SK-N-SH (cell line): ENCODE measurements around the gene RSU1. TPM values are rescaled to one million over a fixed set of nuclear protein-coding genes. Genes with fewer than 3 reads are reported as not detected.

Experiments used
- CTCF ChIA-PET: fragments of 300-600, 350-600 bp; formaldehyde crosslinking; extraction: SDS; loops from one replicate; lab custom pipeline; 2021; lab: Yijun Ruan, JAX
- POLR2A ChIA-PET: fragments of 350-600 bp; sonication (Branson Sonifier 250); formaldehyde crosslinking; extraction: SDS; loops from one replicate; lab custom pipeline; 2020; ENCODE audit warnings: antibody characterized with exemption, inconsistent platforms; lab: Yijun Ruan, JAX
- DNase-seq: peaks from one replicate; pipeline ENCODE4 v3.0.0; 2012
- H2AFZ ChIP-seq: fragments of 200-600 bp; sonication (generic); 2 replicates; pipeline ENCODE4 v1.8.1; 2016; ENCODE audit warnings: antibody characterized with exemption, mild to moderate bottlenecking, low read depth
- H3F3A ChIP-seq: fragments of 200-600 bp; sonication (generic); replicated peaks from 2 replicates; pipeline ENCODE3; 2016; ENCODE audit warnings: antibody characterized with exemption, mild to moderate bottlenecking; ENCODE audit not compliant: insufficient read depth
- H3K27ac ChIP-seq, 2 experiments: fragments of 200-500 bp in 1 of 2; fragments of 200-600 bp in 1 of 2; sonication (Bioruptor generic) in 1 of 2; sonication (generic), shearing (Covaris generic) in 1 of 2; 2 replicates each; pipeline versions ENCODE4 v1.5.1 to v1.6.1; 2014 to 2016; ENCODE audit warnings: low read depth in 2 of 2, inconsistent platforms in 1 of 2, low read length in 1 of 2, mild to moderate bottlenecking in 1 of 2, mixed read lengths in 1 of 2
- H3K27me3 ChIP-seq: fragments of 200-600 bp; sonication (generic), shearing (Covaris generic); 2 replicates; pipeline ENCODE4 v1.6.1; 2016; ENCODE audit warnings: mixed run types; ENCODE audit not compliant: insufficient read depth
- H3K36me3 ChIP-seq, 2 experiments: fragments of 200-500 bp in 1 of 2; fragments of 200-600 bp in 1 of 2; sonication (Bioruptor generic) in 1 of 2; sonication (generic) in 1 of 2; replicated peaks in 1 of 2; 2 replicates each; pipeline versions ENCODE3 to v1.5.1; 2014 to 2016; ENCODE audit warnings: low read length in 1 of 2, mild to moderate bottlenecking in 1 of 2; ENCODE audit not compliant: insufficient read depth in 2 of 2, control insufficient read depth in 1 of 2
- H3K4me1 ChIP-seq, 2 experiments: fragments of 200-500 bp in 1 of 2; fragments of 200-600 bp in 1 of 2; sonication (Bioruptor generic) in 1 of 2; sonication (generic), shearing (Covaris generic) in 1 of 2; 2 replicates each; pipeline versions ENCODE4 v1.5.1 to v1.6.1; 2014 to 2016; ENCODE audit warnings: low read depth in 1 of 2, low read length in 1 of 2, mixed run types in 1 of 2; ENCODE audit not compliant: insufficient read depth in 2 of 2, control insufficient read depth in 1 of 2
- H3K4me2 ChIP-seq: fragments of 200-600 bp; sonication (generic), shearing (Covaris generic); 2 replicates; pipeline ENCODE4 v1.6.1; 2017; ENCODE audit warnings: mixed run types
- H3K4me3 ChIP-seq, 2 experiments: fragments of 200-500 bp in 1 of 2; fragments of 200-600 bp in 1 of 2; sonication (Bioruptor generic) in 1 of 2; sonication (generic), shearing (Covaris generic) in 1 of 2; 2 replicates each; pipeline versions ENCODE4 v1.5.1 to v1.8.1; 2014 to 2016; ENCODE audit warnings: low read depth in 2 of 2, inconsistent platforms in 1 of 2, low read length in 1 of 2, mild to moderate bottlenecking in 1 of 2, mixed read lengths in 1 of 2, moderate library complexity in 1 of 2
- H3K79me2 ChIP-seq: fragments of 200-600 bp; sonication (generic); 2 replicates; pipeline ENCODE4 v1.8.1; 2017; ENCODE audit warnings: mild to moderate bottlenecking; ENCODE audit not compliant: insufficient read depth
- H3K9ac ChIP-seq: fragments of 200-600 bp; sonication (generic); 2 replicates; pipeline ENCODE4 v1.6.1; 2017; ENCODE audit warnings: mixed run types
- H3K9me2 ChIP-seq: fragments of 200-600 bp; sonication (generic); 2 replicates; pipeline ENCODE4 v1.6.1; 2017; ENCODE audit warnings: mixed run types
- H3K9me3 ChIP-seq: fragments of 200-600 bp; sonication (generic); 2 replicates; pipeline ENCODE4 v1.6.1; 2017; ENCODE audit warnings: mixed run types, mild to moderate bottlenecking, moderate library complexity
- H4K20me1 ChIP-seq: fragments of 200-600 bp; sonication (generic); 2 replicates; pipeline ENCODE4 v1.6.1; 2017; ENCODE audit warnings: mild to moderate bottlenecking, mixed run types; ENCODE audit not compliant: insufficient read depth
- GABPA ChIP-seq: IDR thresholded peaks from 2 replicates; pipeline ENCODE4 v1.4.0; 2012; ENCODE audit warnings: low read depth, mild to moderate bottlenecking
- GATA2 ChIP-seq: sonication (generic); formaldehyde crosslinking; IDR thresholded peaks from 2 replicates; pipeline ENCODE4 v1.5.0; 2020; ENCODE audit warnings: mild to moderate bottlenecking, missing genetic modification reagents
- IRF3 ChIP-seq: fragments of 150-350 bp; IDR thresholded peaks from 2 replicates; pipeline ENCODE4 v1.6.1; 2016; ENCODE audit warnings: mild to moderate bottlenecking, low read depth, low read length
- MEF2A ChIP-seq: IDR thresholded peaks from 2 replicates; pipeline ENCODE4 v1.4.0; 2012; ENCODE audit warnings: low read depth, borderline replicate concordance
- MXI1 ChIP-seq: IDR thresholded peaks from 2 replicates; pipeline ENCODE4 v1.6.1; 2012; ENCODE audit warnings: mild to moderate bottlenecking, low read depth, low read length, improper control_type of control experiment
- NFIC ChIP-seq: IDR thresholded peaks from 2 replicates; pipeline ENCODE4 v1.4.0; 2012; ENCODE audit warnings: borderline replicate concordance
- POLR2AphosphoS5 ChIP-seq: IDR thresholded peaks from 2 replicates; pipeline ENCODE4 v1.6.1; 2012; ENCODE audit warnings: low read depth, low read length
- RAD21 ChIP-seq: IDR thresholded peaks from 2 replicates; pipeline ENCODE4 v1.6.1; 2012; ENCODE audit warnings: mild to moderate bottlenecking, low read length
- SMC3 ChIP-seq: IDR thresholded peaks from 2 replicates; pipeline ENCODE4 v1.6.1; 2012; ENCODE audit warnings: low read depth, low read length, improper control_type of control experiment
- TCF12 ChIP-seq: IDR thresholded peaks from 2 replicates; pipeline ENCODE4 v1.4.0; 2012
- TEAD4 ChIP-seq: IDR thresholded peaks from 2 replicates; pipeline ENCODE4 v1.4.0; 2012; ENCODE audit warnings: mild to moderate bottlenecking, borderline replicate concordance; ENCODE audit not compliant: insufficient read depth
- USF2 ChIP-seq: fragments of 150-350 bp; IDR thresholded peaks from 2 replicates; pipeline ENCODE4 v1.6.1; 2017; ENCODE audit warnings: antibody characterized with exemption, low read length, low read depth, borderline replicate concordance
- WGBS: methylation state at CpG from one replicate; pipeline ENCODE4 v1.1.6; 2017; ENCODE audit warnings: low lambda C conversion rate; 5-methylcytosine and 5-hydroxymethylcytosine counted together
- polyA plus RNA-seq, 3 experiments: library from polyadenylated mRNA; depleted of rRNA; stranded (reverse); fragments of >200 nt; gene quantifications; 2 replicates each; pipeline ENCODE4 v1.2.3, GENCODE V29; 2012
- TF ChIP-seq, protein P1 (sequence below): IDR thresholded peaks from 2 replicates; pipeline ENCODE4 v1.6.1; 2012; ENCODE audit warnings: mild to moderate bottlenecking, low read depth, low read length, moderate library complexity

Gene RSU1
- polyA plus RNA-seq, 1 of the 3 experiments (the other 2 are of a cell fraction) = 59.8 TPM

DNA sequence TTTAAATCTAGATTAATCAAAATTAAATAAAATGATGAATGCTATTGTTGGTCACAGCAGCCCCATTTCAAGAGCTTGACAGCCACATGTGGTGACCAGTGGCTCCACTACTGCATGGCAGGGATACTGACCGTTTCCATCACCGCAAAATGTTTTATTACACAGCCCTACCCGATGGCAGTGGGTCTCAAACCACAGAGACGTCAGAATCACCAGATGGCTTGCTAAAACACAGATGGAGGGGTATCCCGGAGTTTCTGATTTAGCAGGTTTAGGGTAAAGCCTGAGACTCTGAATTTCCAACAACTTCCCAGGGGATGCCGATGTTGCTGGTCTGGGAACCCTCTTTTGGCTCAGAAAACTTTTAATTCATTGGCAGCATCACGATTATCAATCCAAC, 47.9 kb downstream of the RSU1 start:
- CTCF ChIA-PET = interaction anchor here (0.6 to 0.7 kb wide), 2 partner anchors 9 to 867 kb away, joined by 3 read pairs; no protein-coding TSS in a partner anchor
- Histone ChIP-seq H3K9me2 (no peaks in the 10 kb centered on the region), H3K27me3 (no peaks in the 10 kb centered on the region), H3K9me3 (no peaks in the 10 kb centered on the region), H3K4me3 (no peak overlapping the region)
- TF ChIP-seq MXI1 = no peak
- no peak for TF ChIP-seq GABPA
- no peak for TF ChIP-seq GATA2 (CRISPR knock-in tag)
- TF ChIP-seq IRF3 = no peak
- no peak for TF ChIP-seq USF2
- TF ChIP-seq TEAD4 = no peak
- no peak for TF ChIP-seq POLR2AphosphoS5
- no peak for TF ChIP-seq MEF2A
- TF ChIP-seq, all 33 proteins: peak for 0
- no peaks in the 10 kb centered on the region for H3F3A ChIP-seq
- 85% methylated on average over 7 of the region's 7 CpGs for WGBS
- no peak overlapping the region for H3K9ac ChIP-seq
- POLR2A ChIA-PET = no interaction called here
- H3K4me1 ChIP-seq = no peaks in the 10 kb centered on the region
- no peak overlapping the region for H3K4me2 ChIP-seq
- H4K20me1 ChIP-seq = peaks cover 4% of the 10 kb centered on the region; the same call in 1 of the 2 replicates
- no peaks in the 10 kb centered on the region for H3K36me3 ChIP-seq
- H3K79me2 ChIP-seq = peaks cover 7% of the 10 kb centered on the region; the same call in 1 of the 2 replicates
- no peak overlapping the region for H2AFZ ChIP-seq
- H3K27ac ChIP-seq = no peak overlapping the region
- no peak for DNase-seq

DNA sequence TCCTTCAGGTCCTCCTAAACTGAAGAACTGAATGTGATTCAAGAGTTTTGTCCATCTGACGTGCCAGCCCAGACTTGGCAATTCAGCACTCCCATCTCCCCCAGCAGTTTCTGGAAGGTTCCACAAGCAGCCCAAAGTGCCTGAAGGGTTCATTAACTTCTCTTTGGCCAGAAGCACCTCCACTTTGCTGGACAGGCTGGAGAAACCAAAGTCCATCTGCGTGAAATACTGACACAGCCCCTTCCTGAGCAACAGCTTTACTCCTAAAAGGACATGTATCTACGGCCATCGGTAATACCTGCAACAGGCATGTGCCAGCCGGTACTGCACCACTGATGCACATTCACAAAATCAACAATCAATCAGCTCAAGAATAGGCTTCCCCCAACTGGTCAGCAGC, 48.5 kb downstream of the RSU1 start:
- H3K27ac ChIP-seq = no peak overlapping the region
- POLR2A ChIA-PET = no interaction called here
- H2AFZ ChIP-seq = no peak overlapping the region
- peaks cover 7% of the 10 kb centered on the region; the same call in 1 of the 2 replicates for H3K79me2 ChIP-seq
- no peaks in the 10 kb centered on the region for H3K9me3 ChIP-seq
- H3K27me3 ChIP-seq = no peaks in the 10 kb centered on the region
- 100% methylated on average over 2 of the region's 5 CpGs for WGBS
- H4K20me1 ChIP-seq = peaks cover 4% of the 10 kb centered on the region; the same call in 1 of the 2 replicates
- no peaks in the 10 kb centered on the region for H3K36me3 ChIP-seq
- H3K4me1 ChIP-seq = no peaks in the 10 kb centered on the region
- H3K4me3 ChIP-seq = no peak overlapping the region
- TF ChIP-seq IRF3 (no peak), NFIC (no peak), SMC3 (no peak), TEAD4 (no peak), TCF12 (no peak), RAD21 (no peak)
- TF ChIP-seq, protein P1, sequence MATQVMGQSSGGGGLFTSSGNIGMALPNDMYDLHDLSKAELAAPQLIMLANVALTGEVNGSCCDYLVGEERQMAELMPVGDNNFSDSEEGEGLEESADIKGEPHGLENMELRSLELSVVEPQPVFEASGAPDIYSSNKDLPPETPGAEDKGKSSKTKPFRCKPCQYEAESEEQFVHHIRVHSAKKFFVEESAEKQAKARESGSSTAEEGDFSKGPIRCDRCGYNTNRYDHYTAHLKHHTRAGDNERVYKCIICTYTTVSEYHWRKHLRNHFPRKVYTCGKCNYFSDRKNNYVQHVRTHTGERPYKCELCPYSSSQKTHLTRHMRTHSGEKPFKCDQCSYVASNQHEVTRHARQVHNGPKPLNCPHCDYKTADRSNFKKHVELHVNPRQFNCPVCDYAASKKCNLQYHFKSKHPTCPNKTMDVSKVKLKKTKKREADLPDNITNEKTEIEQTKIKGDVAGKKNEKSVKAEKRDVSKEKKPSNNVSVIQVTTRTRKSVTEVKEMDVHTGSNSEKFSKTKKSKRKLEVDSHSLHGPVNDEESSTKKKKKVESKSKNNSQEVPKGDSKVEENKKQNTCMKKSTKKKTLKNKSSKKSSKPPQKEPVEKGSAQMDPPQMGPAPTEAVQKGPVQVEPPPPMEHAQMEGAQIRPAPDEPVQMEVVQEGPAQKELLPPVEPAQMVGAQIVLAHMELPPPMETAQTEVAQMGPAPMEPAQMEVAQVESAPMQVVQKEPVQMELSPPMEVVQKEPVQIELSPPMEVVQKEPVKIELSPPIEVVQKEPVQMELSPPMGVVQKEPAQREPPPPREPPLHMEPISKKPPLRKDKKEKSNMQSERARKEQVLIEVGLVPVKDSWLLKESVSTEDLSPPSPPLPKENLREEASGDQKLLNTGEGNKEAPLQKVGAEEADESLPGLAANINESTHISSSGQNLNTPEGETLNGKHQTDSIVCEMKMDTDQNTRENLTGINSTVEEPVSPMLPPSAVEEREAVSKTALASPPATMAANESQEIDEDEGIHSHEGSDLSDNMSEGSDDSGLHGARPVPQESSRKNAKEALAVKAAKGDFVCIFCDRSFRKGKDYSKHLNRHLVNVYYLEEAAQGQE = no peak
- H3K9ac ChIP-seq = no peak overlapping the region
- H3K9me2 ChIP-seq = no peaks in the 10 kb centered on the region
- CTCF ChIA-PET = interaction anchor here (0.6 kb wide), 1 partner anchor 866 kb away, joined by 3 read pairs; no protein-coding TSS in a partner anchor
- no peak overlapping the region for H3K4me2 ChIP-seq
- no peaks in the 10 kb centered on the region for H3F3A ChIP-seq
- no peak for DNase-seq
